ENCODE results near the gene DACT1.
A peak's percentile ranks its signal among the peaks of the same experiment; 100 is the strongest.

The DACT1 gene

DNA sequence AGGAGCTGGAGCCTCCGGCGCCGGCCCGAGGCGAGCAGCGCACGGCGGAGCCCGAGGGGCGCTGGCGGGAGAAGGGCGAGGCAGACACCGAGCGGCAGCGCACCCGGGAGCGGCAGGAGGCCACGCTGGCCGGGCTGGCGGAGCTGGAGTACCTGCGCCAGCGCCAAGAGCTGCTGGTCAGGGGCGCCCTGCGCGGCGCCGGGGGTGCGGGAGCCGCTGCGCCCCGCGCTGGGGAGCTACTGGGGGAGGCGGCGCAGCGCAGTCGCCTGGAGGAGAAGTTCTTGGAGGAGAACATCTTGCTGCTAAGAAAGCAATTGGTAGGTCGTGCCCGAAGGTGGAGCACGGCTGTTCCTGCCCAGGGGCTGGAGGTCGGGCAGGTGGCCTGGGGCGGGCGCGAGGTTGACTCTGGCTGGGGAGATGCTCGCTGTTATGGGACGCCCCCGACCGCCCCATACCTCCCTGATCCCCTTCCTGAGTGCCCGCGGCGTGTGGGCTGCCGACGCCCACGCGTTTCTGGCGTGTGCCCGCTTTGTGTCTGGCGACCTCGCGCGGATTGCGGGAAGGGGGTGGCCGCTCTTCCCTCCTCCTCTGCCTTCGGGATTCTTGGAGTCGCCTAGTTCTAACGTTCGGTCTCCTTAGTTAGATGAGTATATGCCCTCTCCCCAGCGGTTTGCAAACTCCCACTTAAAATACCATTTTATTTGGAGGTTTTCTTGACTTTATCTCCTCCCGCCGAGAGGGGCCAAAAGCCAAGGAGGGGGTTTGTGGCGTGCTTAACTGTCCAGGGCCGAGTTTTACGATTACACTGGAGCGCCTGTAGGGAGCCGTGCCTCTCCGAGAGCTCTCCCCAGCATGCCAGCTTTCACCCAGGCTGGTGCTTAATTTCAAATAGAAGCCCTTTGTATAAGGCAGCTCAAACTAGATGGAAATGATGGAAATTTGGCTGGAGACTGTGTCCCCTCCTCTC lies 752 bp downstream of the DACT1 start:
- DNase-seq, result peak; percentile 45

- DNase-seq, result no peak
Measured at GRCh38 chr14:58639198-58639565, 1.4 kb downstream of the DACT1 start.

DNA sequence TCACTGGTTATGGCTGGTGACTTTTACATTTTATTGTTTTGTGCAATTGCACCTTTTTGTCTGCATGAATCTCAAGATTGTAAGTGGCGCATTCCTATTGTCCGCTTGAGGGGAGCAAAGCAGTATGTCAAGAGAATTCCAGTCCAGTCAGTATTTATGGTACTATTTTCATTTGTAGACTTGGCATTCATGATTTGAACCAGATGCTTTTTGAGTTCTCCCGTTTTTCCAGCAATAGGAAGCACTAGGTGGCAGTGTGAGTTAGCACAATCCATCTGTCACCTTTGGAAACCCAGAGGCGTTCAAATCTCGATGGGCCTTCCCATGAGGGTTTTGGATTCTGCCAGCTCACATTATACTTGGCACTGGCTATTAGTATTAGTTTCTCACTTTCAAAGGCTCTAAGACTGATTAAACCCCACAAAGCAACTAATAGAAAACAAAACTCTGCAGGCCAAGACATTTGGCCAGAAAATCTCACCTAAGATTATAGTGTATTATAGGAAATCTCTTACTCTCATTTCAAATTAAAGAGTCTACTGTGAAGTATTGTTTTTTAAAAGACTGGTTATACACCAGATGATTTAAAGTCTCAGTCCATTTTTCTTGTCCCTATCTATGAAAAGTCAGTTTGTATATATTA lies 2.2 kb downstream of the DACT1 start:
- DNase-seq, result peak; percentile 90

- DNase-seq, result no peak
Measured at GRCh38 chr14:58640959-58641358, 3.2 kb downstream of the DACT1 start.

GRCh38 chr14:58641509-58641908 lies 3.7 kb downstream of the DACT1 start:
- DNase-seq, result no peak

- no peak for DNase-seq
Measured at GRCh38 chr14:58643366-58643765, 5.6 kb downstream of the DACT1 start.

DNA sequence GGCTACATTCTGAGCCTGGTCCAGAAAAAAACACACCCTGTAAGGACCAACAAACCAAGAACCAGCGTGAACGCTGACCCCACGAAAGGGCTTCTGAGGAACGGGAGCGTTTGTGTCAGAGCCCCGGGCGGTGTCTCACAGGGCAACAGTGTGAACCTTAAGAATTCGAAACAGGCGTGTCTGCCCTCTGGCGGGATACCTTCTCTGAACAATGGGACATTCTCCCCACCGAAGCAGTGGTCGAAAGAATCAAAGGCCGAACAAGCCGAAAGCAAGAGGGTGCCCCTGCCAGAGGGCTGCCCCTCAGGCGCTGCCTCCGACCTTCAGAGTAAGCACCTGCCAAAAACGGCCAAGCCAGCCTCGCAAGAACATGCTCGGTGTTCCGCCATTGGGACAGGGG lies 7.9 kb downstream of the DACT1 start:
- no peak for DNase-seq

GRCh38 chr14:58646479-58646878 lies 8.7 kb downstream of the DACT1 start:
- DNase-seq, result no peak

DNA sequence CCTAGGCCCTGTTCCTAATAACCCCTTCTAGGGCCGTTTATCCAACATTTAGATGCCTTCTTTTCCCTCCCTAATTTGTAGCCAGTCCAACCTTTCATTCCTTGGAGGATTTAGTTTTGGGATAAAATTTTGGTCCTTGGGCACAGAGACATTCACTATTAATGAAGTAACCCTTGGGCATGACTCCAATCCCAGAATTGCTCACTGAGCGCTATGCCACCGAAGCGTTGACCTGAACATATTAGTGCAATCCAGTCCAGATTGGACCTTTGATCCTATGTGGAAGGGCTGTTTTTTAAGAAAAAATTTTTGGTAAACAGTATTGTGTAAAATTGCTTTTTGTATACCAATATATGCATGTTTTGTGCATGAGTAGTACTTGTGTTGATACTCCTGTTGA lies 10.0 kb downstream of the DACT1 start:
- no peak for DNase-seq

DNA sequence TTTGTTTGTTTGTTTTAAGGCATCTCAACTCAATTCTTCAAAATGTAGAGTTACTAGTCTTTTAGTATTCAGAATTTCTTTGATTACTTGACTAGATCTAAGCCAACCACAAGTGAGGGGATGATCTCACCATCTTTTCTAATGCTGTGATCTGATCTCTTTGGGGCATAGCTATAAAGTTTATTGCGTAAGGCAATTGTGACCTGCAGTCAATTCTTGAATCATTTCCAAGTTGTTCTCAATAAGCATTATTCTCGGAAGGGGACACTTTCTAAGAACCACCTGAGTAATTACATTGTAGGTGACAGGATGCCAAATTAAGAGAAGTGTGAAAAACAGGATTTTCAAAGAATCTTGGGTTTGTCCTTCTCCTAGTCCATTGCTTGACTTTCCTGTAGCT lies 13.1 kb downstream of the DACT1 start:
- no peak for DNase-seq

DNA sequence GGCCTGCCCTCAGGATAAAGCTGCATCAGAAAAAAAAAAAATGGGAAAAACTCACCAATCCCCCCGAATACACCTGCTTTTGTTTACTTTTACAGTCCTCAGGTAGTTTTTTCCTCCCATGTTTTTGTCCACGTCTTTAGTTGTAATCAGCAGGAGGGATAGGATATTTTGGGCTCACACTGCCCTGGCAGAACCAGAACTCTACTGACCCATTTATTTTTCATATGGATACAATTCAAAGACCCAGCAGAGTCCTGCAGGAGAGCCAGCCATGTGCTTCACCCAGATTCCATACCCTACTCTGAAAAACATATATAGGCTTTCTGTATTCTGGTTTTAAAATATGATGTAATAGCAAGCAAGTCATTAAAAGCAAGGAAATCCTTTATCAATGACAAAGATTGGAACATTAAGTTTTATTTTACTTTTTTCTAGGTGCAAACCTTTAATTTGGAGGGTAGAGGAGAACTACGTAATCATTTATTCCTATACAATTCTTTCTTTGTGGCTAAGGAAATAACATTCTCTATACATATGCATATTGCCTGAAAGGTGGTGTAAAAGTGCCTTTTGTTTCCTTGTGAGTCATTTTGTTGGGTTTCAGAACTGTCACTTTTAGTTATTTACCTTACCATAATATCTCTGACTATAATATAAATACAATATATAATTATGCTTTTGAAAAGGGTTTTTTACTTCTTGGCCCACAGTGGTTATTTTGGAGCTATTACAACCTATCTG lies 19.1 kb downstream of the DACT1 start:
- no peak for DNase-seq

GRCh38 chr14:58659061-58659460 lies 21.3 kb downstream of the DACT1 start:
- no peak for DNase-seq

DNA sequence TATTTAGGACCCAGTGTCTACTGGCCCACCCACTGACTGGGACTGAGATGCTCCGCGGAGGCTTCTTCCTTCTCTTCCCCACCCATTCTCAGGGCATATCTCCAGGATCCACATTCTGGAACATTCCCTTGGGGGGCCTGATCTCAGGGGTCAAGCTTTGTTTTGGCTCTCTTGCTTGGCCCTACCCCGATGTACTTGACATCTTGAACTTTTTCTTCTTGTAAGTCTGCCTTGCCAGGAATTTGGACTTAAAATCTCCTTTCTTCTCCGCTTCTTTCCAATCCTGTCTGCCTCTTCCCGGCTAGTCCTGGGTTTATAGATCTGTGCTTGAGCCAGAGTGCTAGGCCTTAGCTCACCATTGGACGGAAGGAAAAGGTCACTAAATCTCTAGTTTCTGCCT lies 22.1 kb downstream of the DACT1 start:
- DNase-seq, result no peak

GRCh38 chr14:58660407-58660806 lies 22.6 kb downstream of the DACT1 start:
- DNase-seq, result no peak

DNA sequence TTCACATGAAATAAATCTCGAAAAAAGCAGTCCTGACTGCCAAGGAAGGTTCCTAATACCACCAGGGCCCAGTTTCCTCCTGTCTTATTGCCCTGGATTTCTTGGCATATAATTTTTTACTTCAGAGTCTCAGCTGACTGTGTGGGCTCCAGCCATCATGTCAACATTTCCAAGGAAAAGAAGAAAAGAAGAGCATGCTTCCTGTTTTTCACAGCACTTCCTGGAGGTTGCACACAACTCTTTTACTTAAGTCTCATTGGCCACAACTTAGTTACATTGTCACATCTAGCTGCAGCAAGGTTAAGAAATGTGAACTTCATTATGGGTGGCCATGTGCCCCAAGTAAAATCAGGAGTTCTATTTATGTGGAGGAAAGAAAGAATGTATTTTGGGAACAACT lies 24.3 kb downstream of the DACT1 start:
- DNase-seq, result no peak

DNA sequence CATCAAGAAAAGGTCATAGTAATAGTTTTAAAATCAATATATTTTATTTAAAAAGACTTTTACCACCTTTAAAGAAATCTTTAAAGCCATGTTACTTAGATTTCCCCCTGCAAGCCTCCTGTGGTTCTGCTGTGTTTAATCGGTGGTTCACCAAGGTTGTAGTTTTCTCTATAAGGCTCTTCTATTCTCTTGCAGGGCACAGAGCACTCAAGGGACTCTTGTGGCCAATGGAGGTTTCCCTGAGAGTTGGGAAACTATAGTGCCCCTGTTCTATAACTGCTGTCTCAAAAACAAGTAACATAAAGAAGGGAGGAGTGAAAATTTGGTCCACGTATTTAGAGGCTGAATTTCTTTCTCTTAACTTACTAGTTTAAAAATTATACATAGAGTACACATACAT lies 25.0 kb downstream of the DACT1 start:
- DNase-seq, result no peak

DNA sequence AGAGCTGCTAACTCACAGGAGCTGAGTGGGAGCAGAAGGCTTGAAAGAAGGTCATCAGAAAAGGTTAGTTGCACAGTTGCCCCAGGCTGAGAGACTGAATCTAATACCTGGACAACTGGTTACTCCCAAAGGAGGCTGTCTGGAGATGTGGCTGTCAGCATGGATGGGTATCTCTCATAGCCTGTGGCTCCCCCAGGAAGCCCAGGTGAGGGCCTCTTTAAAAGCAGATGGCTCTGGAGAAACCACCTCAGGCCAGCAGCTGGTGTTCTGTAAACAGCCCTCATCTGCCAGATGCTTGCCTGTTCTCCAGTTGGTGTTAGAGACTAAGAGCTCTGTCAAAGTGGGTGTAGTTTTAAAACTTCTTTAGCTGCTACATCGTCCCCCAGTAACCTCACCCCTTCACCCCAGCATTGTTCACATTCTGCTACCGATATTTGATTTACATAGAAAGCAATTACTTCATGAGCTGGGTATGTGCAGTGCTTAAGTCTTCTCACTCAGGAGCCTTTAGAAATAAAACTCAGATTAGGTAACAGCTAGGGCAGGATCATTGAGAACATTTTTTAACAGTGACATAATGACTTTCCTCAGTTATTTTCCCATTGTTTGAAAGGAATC lies 25.8 kb downstream of the DACT1 start:
- peak; percentile 98 for DNase-seq

DNA sequence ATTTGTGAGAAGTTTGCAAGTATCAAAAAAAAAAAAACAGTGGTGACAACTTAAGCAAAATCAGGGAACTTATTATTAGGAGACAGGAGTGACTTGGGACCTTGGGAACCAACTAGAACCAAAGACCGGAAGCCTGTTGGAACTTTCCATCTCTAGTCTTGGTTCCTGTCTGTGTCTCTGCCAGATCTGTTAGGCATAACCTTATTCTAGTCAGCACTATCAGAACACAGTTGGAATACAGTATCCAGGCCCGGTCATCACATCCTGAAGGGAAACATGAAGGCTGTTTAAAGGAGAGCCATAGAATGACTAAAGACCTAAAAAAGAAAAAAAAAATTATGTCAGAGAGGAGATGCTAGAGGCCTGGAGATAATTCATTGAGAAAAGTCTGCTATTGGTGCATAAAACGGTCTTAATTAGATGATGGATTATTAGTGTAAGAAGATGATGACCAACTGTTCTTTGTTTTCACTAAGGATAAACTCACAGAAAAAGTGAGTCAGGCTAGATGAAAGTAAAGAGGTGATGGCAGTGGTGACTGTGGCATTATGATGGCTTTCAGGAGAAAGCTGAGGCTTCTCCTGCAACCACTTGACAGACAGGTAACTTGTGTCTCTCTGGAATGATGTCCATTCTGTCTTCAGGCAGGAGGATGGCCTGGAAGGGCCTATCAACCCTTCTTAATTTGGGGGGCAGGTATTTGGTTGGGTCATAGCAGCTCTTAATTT lies 28.2 kb downstream of the DACT1 start:
- DNase-seq, result no peak

DNA sequence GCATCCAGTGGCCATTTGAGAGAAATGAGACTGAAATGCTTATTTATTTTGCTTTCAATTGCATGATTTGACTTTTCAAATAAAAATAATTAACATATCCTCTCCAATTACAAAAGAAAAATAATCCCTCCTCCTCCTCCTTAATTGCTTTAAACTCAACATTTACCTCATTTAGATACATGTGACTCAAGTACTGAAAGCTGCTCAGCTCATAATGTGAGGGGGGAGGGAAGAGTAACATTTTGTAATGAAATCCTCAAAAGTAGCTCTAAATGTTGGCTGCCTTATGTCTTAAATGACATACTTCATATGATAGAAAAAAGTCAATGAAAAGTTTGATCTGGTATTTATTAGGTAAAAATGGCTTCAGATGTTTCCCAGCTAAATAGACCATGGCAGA lies 29.0 kb downstream of the DACT1 start:
- no peak for DNase-seq

DNA sequence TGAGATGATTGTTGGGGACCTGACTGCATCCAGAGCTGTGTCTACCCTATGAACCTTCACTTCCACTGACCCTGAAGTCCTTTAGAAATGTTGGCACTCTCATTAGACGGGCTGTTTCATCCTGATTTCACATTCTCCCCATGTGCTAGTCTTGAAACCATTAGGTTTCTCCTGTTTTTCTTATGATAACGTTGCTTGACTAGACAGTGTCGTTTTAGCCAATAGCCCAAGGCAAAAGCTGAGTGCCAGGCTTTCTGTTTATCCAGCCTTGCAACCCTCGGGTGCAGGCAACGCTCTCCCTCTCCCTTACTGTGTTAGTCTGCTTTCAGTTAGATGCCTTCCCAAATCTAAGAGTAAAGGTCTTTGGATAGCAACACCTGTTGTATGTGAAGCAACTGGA lies 30.1 kb downstream of the DACT1 start:
- no peak for DNase-seq

GRCh38 chr14:58668848-58669480 lies 31.2 kb downstream of the DACT1 start:
- peak; percentile 48 for DNase-seq

DNA sequence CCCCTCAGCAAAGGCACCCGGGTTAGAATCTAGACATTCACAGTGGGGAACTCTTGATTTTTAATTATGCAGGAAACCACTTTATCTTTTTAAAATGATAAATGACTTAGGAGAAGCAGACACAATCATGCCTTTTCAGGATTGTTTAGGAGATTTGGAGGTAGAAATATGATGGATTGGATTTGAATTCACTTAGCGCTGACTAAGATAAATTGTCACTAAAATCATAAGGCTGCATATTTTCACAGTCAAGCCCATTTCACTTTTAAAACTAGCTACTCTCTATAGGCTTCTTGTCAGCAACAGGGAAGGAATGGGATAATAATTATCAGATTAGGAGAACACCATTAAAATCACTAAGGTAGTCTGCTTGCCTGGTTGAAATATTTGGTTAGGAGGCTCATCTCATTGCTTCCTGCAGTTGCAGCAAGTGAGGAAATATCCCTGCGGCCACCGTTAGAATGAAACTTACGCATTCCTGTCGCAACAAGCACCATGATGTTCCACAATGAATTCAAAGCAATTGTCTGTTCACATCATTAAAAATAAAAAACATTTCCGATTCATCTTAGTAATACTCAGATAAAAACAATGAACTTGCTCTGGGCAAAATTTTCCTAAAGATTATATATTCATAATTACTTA lies 31.9 kb downstream of the DACT1 start:
- DNase-seq, result no peak

All from NCI-H2171 (cell line).